HL-60/S4 treated with phorbol 12-myristate 13-acetate at 8.2 ng/mL for 4 days and 3 days (cell line): ENCODE results near the gene LPO.

Experiments
- in situ Hi-C: fragments of 300-500 bp; cut with MboI; formaldehyde crosslinking; loops from 2 replicates; pipeline ENCODE4 v1.15.0; 2022; ENCODE audit warnings: low sequenced_read_pairs

Gene LPO

GRCh38 chr17:58228679-58229078 lies 9.7 kb upstream of the LPO start:
- in situ Hi-C loops = no loop called here

- in situ Hi-C loops = no loop called here
Measured at GRCh38 chr17:58229384-58229783, 9.0 kb upstream of the LPO start.

- in situ Hi-C loops = no loop called here
Measured at GRCh38 chr17:58229881-58230280, 8.5 kb upstream of the LPO start.

- in situ Hi-C loops = no loop called here
Measured at GRCh38 chr17:58231641-58232040, 6.7 kb upstream of the LPO start.

GRCh38 chr17:58232707-58233156 lies 5.7 kb upstream of the LPO start:
- in situ Hi-C loops = no loop called here

GRCh38 chr17:58233543-58233942 lies 4.8 kb upstream of the LPO start:
- in situ Hi-C loops = no loop called here

- in situ Hi-C loops = no loop called here
Measured at GRCh38 chr17:58234512-58234911, 3.9 kb upstream of the LPO start.

GRCh38 chr17:58235821-58236220 lies 2.6 kb upstream of the LPO start:
- in situ Hi-C loops = no loop called here

GRCh38 chr17:58236394-58236793 lies 2.0 kb upstream of the LPO start:
- in situ Hi-C loops = no loop called here

- in situ Hi-C loops = no loop called here
Measured at GRCh38 chr17:58239987-58240386, 1.6 kb downstream of the LPO start.

GRCh38 chr17:58242171-58242784 lies 3.9 kb downstream of the LPO start:
- in situ Hi-C loops = no loop called here

- in situ Hi-C loops = no loop called here
Measured at GRCh38 chr17:58244963-58245362, 6.6 kb downstream of the LPO start.

GRCh38 chr17:58245428-58246103 lies 7.2 kb downstream of the LPO start:
- in situ Hi-C loops = no loop called here

- in situ Hi-C loops = no loop called here
Measured at GRCh38 chr17:58246104-58246740, 7.8 kb downstream of the LPO start.

- in situ Hi-C loops = no loop called here
Measured at GRCh38 chr17:58246781-58247180, 8.4 kb downstream of the LPO start.

GRCh38 chr17:58247511-58248363 lies 9.4 kb downstream of the LPO start:
- in situ Hi-C loops = no loop called here

GRCh38 chr17:58248955-58249269 lies 10.5 kb downstream of the LPO start:
- in situ Hi-C loops = no loop called here

- in situ Hi-C loops = no loop called here
Measured at GRCh38 chr17:58249270-58250133, 11.1 kb downstream of the LPO start.

GRCh38 chr17:58250344-58251011 lies 12.1 kb downstream of the LPO start:
- in situ Hi-C loops = no loop called here

GRCh38 chr17:58252141-58252540 lies 13.8 kb downstream of the LPO start:
- in situ Hi-C loops = no loop called here
